Measurements from ENCODE around the gene LRCH3.

Gene LRCH3

GRCh38 chr3:197784019-197784585 is 7.0 kb upstream of the LRCH3 start:
- Histone ChIP-seq H2AK5ac (ENCODE audit: low read length) (no peak overlapping the region), H2BK5ac (ENCODE audit: low read depth, low read length, poor library complexity) (no peak overlapping the region), H3K27ac (ENCODE audit: low read depth, low read length) (no peak overlapping the region), H3K23ac (ENCODE audit: low read length) (no peak overlapping the region), H3K14ac (ENCODE audit: low read length) (no peak overlapping the region), H3K27me3 (ENCODE audit: insufficient read depth, low read length) (no peaks in the 10 kb centered on the region), H3K9ac (ENCODE audit: low read length) (no peak overlapping the region), H4K8ac (ENCODE audit: low read depth, low read length) (no peak overlapping the region), H3K4me1 (ENCODE audit: control insufficient read depth in 1 of 2, insufficient read depth in 2 of 2, low read length in 2 of 2) (peaks cover 2 to 4% of the 10 kb centered on the region in 2 experiments), H4K12ac (ENCODE audit: low read depth, low read length) (no peak overlapping the region), H3K36me3 (ENCODE audit: control insufficient read depth in 1 of 2, insufficient read depth in 2 of 2, low read length in 2 of 2) (peaks cover 10 to 15% of the 10 kb centered on the region in 2 experiments), H3K4me3 (ENCODE audit: low read depth, low read length) (no peak overlapping the region), H3K79me1 (ENCODE audit: low read length) (no peaks in the 10 kb centered on the region), H4K91ac (ENCODE audit: low read depth, low read length) (no peak overlapping the region), H3K4me2 (ENCODE audit: low read length) (no peak overlapping the region), H3K18ac (ENCODE audit: low read length) (no peak overlapping the region), H3K79me2 (ENCODE audit: control insufficient read depth, insufficient read depth, low read length, poor library complexity) (no peaks in the 10 kb centered on the region), H2BK120ac (ENCODE audit: insufficient read depth, low read length, poor library complexity) (no peak overlapping the region), H3K9me3 (ENCODE audit: insufficient read depth, low read depth, low read length) (peaks cover 6% of the 10 kb centered on the region), H2BK12ac (ENCODE audit: low read length) (no peak overlapping the region), H3K4ac (ENCODE audit: low read depth, low read length) (no peak overlapping the region), H2AFZ (ENCODE audit: insufficient read depth, low read length, poor library complexity) (no peak overlapping the region)
- DNase-seq, result no peak
- no CpG with 5 or more reads among the region's 7 CpGs for WGBS (ENCODE audit: extremely low coverage, insufficient coverage, insufficient read length)

- no peak overlapping the region for H3K27ac ChIP-seq (ENCODE audit: low read depth, low read length)
- WGBS (ENCODE audit: extremely low coverage, insufficient coverage, insufficient read length), result no CpG with 5 or more reads among the region's 1 CpG
- no peak for DNase-seq
- H3K36me3 ChIP-seq (ENCODE audit: control insufficient read depth in 1 of 2, insufficient read depth in 2 of 2, low read length in 2 of 2), result peaks cover 0 to 3% of the 10 kb centered on the region in 2 experiments
- H3K18ac ChIP-seq (ENCODE audit: low read length), result no peak overlapping the region
- H2BK120ac ChIP-seq (ENCODE audit: insufficient read depth, low read length, poor library complexity), result no peak overlapping the region
- no peak overlapping the region for H4K12ac ChIP-seq (ENCODE audit: low read depth, low read length)
- H3K9me3 ChIP-seq (ENCODE audit: insufficient read depth, low read depth, low read length), result no peaks in the 10 kb centered on the region
- H3K14ac ChIP-seq (ENCODE audit: low read length), result no peak overlapping the region
- H4K91ac ChIP-seq (ENCODE audit: low read depth, low read length), result no peak overlapping the region
- H2BK5ac ChIP-seq (ENCODE audit: low read depth, low read length, poor library complexity), result no peak overlapping the region
- H2AK5ac ChIP-seq (ENCODE audit: low read length), result no peak overlapping the region
- H2AFZ ChIP-seq (ENCODE audit: insufficient read depth, low read length, poor library complexity), result no peak overlapping the region
- H4K8ac ChIP-seq (ENCODE audit: low read depth, low read length), result no peak overlapping the region
- no peak overlapping the region for H3K4ac ChIP-seq (ENCODE audit: low read depth, low read length)
- H3K79me2 ChIP-seq (ENCODE audit: control insufficient read depth, insufficient read depth, low read length, poor library complexity), result peaks cover 10% of the 10 kb centered on the region
- peaks cover 2 to 6% of the 10 kb centered on the region in 2 experiments for H3K4me1 ChIP-seq (ENCODE audit: control insufficient read depth in 1 of 2, insufficient read depth in 2 of 2, low read length in 2 of 2)
- H3K27me3 ChIP-seq (ENCODE audit: insufficient read depth, low read length), result no peaks in the 10 kb centered on the region
- no peak overlapping the region for H3K23ac ChIP-seq (ENCODE audit: low read length)
- no peak overlapping the region for H3K4me3 ChIP-seq (ENCODE audit: low read depth, low read length)
- no peak overlapping the region for H3K4me2 ChIP-seq (ENCODE audit: low read length)
- no peak overlapping the region for H3K9ac ChIP-seq (ENCODE audit: low read length)
- peaks cover 11% of the 10 kb centered on the region for H3K79me1 ChIP-seq (ENCODE audit: low read length)
- H2BK12ac ChIP-seq (ENCODE audit: low read length), result no peak overlapping the region
Measured at GRCh38 chr3:197787412-197787811, 3.6 kb upstream of the LRCH3 start.

- Histone ChIP-seq H3K9me3 (ENCODE audit: insufficient read depth, low read depth, low read length) (no peaks in the 10 kb centered on the region), H3K23ac (ENCODE audit: low read length) (no peak overlapping the region), H3K27me3 (ENCODE audit: insufficient read depth, low read length) (no peaks in the 10 kb centered on the region), H4K91ac (ENCODE audit: low read depth, low read length) (no peak overlapping the region), H2AFZ (ENCODE audit: insufficient read depth, low read length, poor library complexity) (no peak overlapping the region), H3K79me2 (ENCODE audit: control insufficient read depth, insufficient read depth, low read length, poor library complexity) (peaks cover 10% of the 10 kb centered on the region), H2BK12ac (ENCODE audit: low read length) (no peak overlapping the region), H4K8ac (ENCODE audit: low read depth, low read length) (no peak overlapping the region), H4K12ac (ENCODE audit: low read depth, low read length) (no peak overlapping the region), H3K9ac (ENCODE audit: low read length) (no peak overlapping the region), H3K27ac (ENCODE audit: low read depth, low read length) (no peak overlapping the region), H3K14ac (ENCODE audit: low read length) (no peak overlapping the region), H3K36me3 (ENCODE audit: control insufficient read depth in 1 of 2, insufficient read depth in 2 of 2, low read length in 2 of 2) (peaks cover 0 to 1% of the 10 kb centered on the region in 2 experiments), H3K4me1 (ENCODE audit: control insufficient read depth in 1 of 2, insufficient read depth in 2 of 2, low read length in 2 of 2) (peaks cover 2 to 6% of the 10 kb centered on the region in 2 experiments), H2BK120ac (ENCODE audit: insufficient read depth, low read length, poor library complexity) (no peak overlapping the region), H3K4me2 (ENCODE audit: low read length) (no peak overlapping the region), H3K79me1 (ENCODE audit: low read length) (peaks cover 11% of the 10 kb centered on the region), H3K4me3 (ENCODE audit: low read depth, low read length) (no peak overlapping the region), H2BK5ac (ENCODE audit: low read depth, low read length, poor library complexity) (no peak overlapping the region), H2AK5ac (ENCODE audit: low read length) (no peak overlapping the region), H3K18ac (ENCODE audit: low read length) (no peak overlapping the region), H3K4ac (ENCODE audit: low read depth, low read length) (no peak overlapping the region)
- peak; percentile 37 to 55 for DNase-seq
- WGBS (ENCODE audit: extremely low coverage, insufficient coverage, insufficient read length), result no CpG with 5 or more reads among the region's 3 CpGs
Measured at GRCh38 chr3:197789309-197789708, 1.7 kb upstream of the LRCH3 start.

- H3K27me3 ChIP-seq (ENCODE audit: insufficient read depth, low read length), result no peaks in the 10 kb centered on the region
- no peak overlapping the region for H4K12ac ChIP-seq (ENCODE audit: low read depth, low read length)
- no peak overlapping the region for H3K27ac ChIP-seq (ENCODE audit: low read depth, low read length)
- no peak overlapping the region for H3K4me3 ChIP-seq (ENCODE audit: low read depth, low read length)
- H3K14ac ChIP-seq (ENCODE audit: low read length), result no peak overlapping the region
- no peak overlapping the region for H3K9ac ChIP-seq (ENCODE audit: low read length)
- H2BK5ac ChIP-seq (ENCODE audit: low read depth, low read length, poor library complexity), result no peak overlapping the region
- H2AK5ac ChIP-seq (ENCODE audit: low read length), result no peak overlapping the region
- H3K9me3 ChIP-seq (ENCODE audit: insufficient read depth, low read depth, low read length), result no peaks in the 10 kb centered on the region
- no CpG with 5 or more reads among the region's 1 CpG for WGBS (ENCODE audit: extremely low coverage, insufficient coverage, insufficient read length)
- no peak overlapping the region for H2AFZ ChIP-seq (ENCODE audit: insufficient read depth, low read length, poor library complexity)
- H2BK120ac ChIP-seq (ENCODE audit: insufficient read depth, low read length, poor library complexity), result no peak overlapping the region
- no peak overlapping the region for H3K18ac ChIP-seq (ENCODE audit: low read length)
- no peak overlapping the region for H3K4me2 ChIP-seq (ENCODE audit: low read length)
- no peak overlapping the region for H4K91ac ChIP-seq (ENCODE audit: low read depth, low read length)
- peaks cover 10% of the 10 kb centered on the region for H3K79me2 ChIP-seq (ENCODE audit: control insufficient read depth, insufficient read depth, low read length, poor library complexity)
- peaks cover 2 to 6% of the 10 kb centered on the region in 2 experiments for H3K4me1 ChIP-seq (ENCODE audit: control insufficient read depth in 1 of 2, insufficient read depth in 2 of 2, low read length in 2 of 2)
- H4K8ac ChIP-seq (ENCODE audit: low read depth, low read length), result no peak overlapping the region
- no peak overlapping the region for H3K23ac ChIP-seq (ENCODE audit: low read length)
- H3K79me1 ChIP-seq (ENCODE audit: low read length), result peaks cover 11% of the 10 kb centered on the region
- H2BK12ac ChIP-seq (ENCODE audit: low read length), result no peak overlapping the region
- H3K36me3 ChIP-seq (ENCODE audit: control insufficient read depth in 1 of 2, insufficient read depth in 2 of 2, low read length in 2 of 2), result no peaks in the 10 kb centered on the region
- no peak overlapping the region for H3K4ac ChIP-seq (ENCODE audit: low read depth, low read length)
- DNase-seq, result no peak
Measured at GRCh38 chr3:197790033-197790432, 1.0 kb upstream of the LRCH3 start.

Data from trophoblast cell (in vitro differentiated cells and primary cell).